Spleen (tissue), 11 donors: ENCODE results near the gene L1CAM. TPM values are rescaled to one million over a fixed set of nuclear protein-coding genes. Genes with fewer than 3 reads are reported as not detected.

ENCODE experiments used
- DNase-seq: peaks from one replicate; pipeline ENCODE4 v3.0.0-alpha.2; 2020
- H3K27ac ChIP-seq, 8 donors: fragments of 200-600 bp; sonication (generic) in 7 of 8; 1 replicate in 4 of 8; 2 replicates in 4 of 8; pipeline versions ENCODE4 v1.5.0 to v1.8.0; 2016 to 2021; ENCODE audit warnings: inconsistent platforms in 4 of 8, mild to moderate bottlenecking in 4 of 8, moderate library complexity in 1 of 8
- H3K27me3 ChIP-seq, 7 donors: fragments of 200-600 bp; sonication (generic) in 6 of 7; replicated peaks in 1 of 7; 1 replicate in 4 of 7; 2 replicates in 3 of 7; pipeline versions ENCODE4 v1.5.0 to v1.8.0; 2016 to 2021; ENCODE audit warnings: inconsistent platforms in 3 of 7, mild to moderate bottlenecking in 1 of 7
- H3K36me3 ChIP-seq, 6 donors: fragments of 200-600 bp; sonication (generic) in 5 of 6; 1 replicate in 4 of 6; 2 replicates in 2 of 6; pipeline versions ENCODE4 v1.5.0 to v1.8.0; 2016 to 2021; ENCODE audit warnings: inconsistent platforms in 2 of 6
- H3K4me1 ChIP-seq, 6 donors: fragments of 200-600 bp; sonication (generic) in 5 of 6; 1 replicate in 3 of 6; 2 replicates in 3 of 6; pipeline versions ENCODE4 v1.5.0 to v1.8.0; 2016 to 2021; ENCODE audit warnings: inconsistent platforms in 3 of 6
- H3K4me3 ChIP-seq, 8 donors: fragments of 200-600 bp; sonication (generic) in 7 of 8; 1 replicate in 4 of 8; 2 replicates in 4 of 8; pipeline versions ENCODE4 v1.5.0 to v1.8.0; 2016 to 2021; ENCODE audit warnings: inconsistent platforms in 4 of 8, mild to moderate bottlenecking in 4 of 8, moderate library complexity in 2 of 8
- H3K9me3 ChIP-seq, 8 donors: fragments of 200-600 bp; sonication (generic) in 7 of 8; 1 replicate in 4 of 8; 2 replicates in 4 of 8; pipeline versions ENCODE4 v1.5.0 to v1.8.0; 2016 to 2021; ENCODE audit warnings: inconsistent platforms in 4 of 8
- POLR2A ChIP-seq, 3 donors: fragments of 450-650 bp; IDR thresholded peaks; one replicate each; pipeline ENCODE4 v1.5.1; 2017; ENCODE audit warnings: antibody characterized with exemption in 3 of 3, mild to moderate bottlenecking in 1 of 3
- POLR2AphosphoS5 ChIP-seq, 3 donors: sonication (generic); formaldehyde crosslinking; IDR thresholded peaks; one replicate each; pipeline ENCODE4 v1.5.1; 2017; ENCODE audit warnings: antibody characterized with exemption in 3 of 3
- WGBS, 5 donors: extraction: QIAGEN DNeasy Blood & Tissue Kit in 3 of 5; methylation state at CpG; one replicate each; pipeline versions ENCODE4 v1.1.5 to v1.1.7; 2013 to 2018; 5-methylcytosine and 5-hydroxymethylcytosine counted together
- intact Hi-C: fragments of 100-400 bp; cut with DNase I; formaldehyde crosslinking; loops from one replicate; pipeline ENCODE4 v1.15.0; 2023; ENCODE audit warnings: low total_unique reads
- polyA plus RNA-seq, 3 donors: library from polyadenylated mRNA; stranded (reverse); fragments of 200-250 nt; gene quantifications; one replicate each; pipeline ENCODE4 v1.2.1, GENCODE V29; 2013
- total RNA-seq, 7 donors: library from RNA; depleted of rRNA in 3 of 7; stranded (reverse); fragments of >200 nt in 3 of 7; fragmentation: NEBNext Ultra II Directional in 4 of 7; extraction: Animal tissue kit (Norgen Biotek cat#: 25700) in 4 of 7; gene quantifications; one replicate each; pipeline versions ENCODE4 v1.1.0 to v1.2.1, GENCODE V29; 2016 to 2021
- TF ChIP-seq, protein P1 (sequence below), 11 experiments: fragments of 200-600 bp in 7 of 11; fragments of 450-650 bp in 4 of 11; sonication (generic) in 4 of 11; IDR thresholded peaks in 8 of 11; conservative IDR thresholded peaks in 3 of 11; 1 replicate in 7 of 11; 2 replicates in 4 of 11; pipeline versions ENCODE4 v1.4.0 to v1.8.0; 2016 to 2021; ENCODE audit warnings: antibody characterized with exemption in 11 of 11, inconsistent platforms in 4 of 11, mild to moderate bottlenecking in 1 of 11
- donor health status: healthy with polysubstance abuse.
- donor health status: DM: no; HTN: no; CAD: no; lungs with moderate emphysema.
- donor health status: DM: no; HTN: no; CAD: no.
- donor health status: Bipolar disorder and iron deficiency.
- donor health status: healthy.
- donor health status: DM: no; HTN: no; CAD: no.
- donor health status: DM: yes; HTN: yes; CAD: no.

L1CAM gene
- total and polyA plus RNA-seq, 10 donors = 1.2 to 5.1 (median 2.7) TPM

DNA sequence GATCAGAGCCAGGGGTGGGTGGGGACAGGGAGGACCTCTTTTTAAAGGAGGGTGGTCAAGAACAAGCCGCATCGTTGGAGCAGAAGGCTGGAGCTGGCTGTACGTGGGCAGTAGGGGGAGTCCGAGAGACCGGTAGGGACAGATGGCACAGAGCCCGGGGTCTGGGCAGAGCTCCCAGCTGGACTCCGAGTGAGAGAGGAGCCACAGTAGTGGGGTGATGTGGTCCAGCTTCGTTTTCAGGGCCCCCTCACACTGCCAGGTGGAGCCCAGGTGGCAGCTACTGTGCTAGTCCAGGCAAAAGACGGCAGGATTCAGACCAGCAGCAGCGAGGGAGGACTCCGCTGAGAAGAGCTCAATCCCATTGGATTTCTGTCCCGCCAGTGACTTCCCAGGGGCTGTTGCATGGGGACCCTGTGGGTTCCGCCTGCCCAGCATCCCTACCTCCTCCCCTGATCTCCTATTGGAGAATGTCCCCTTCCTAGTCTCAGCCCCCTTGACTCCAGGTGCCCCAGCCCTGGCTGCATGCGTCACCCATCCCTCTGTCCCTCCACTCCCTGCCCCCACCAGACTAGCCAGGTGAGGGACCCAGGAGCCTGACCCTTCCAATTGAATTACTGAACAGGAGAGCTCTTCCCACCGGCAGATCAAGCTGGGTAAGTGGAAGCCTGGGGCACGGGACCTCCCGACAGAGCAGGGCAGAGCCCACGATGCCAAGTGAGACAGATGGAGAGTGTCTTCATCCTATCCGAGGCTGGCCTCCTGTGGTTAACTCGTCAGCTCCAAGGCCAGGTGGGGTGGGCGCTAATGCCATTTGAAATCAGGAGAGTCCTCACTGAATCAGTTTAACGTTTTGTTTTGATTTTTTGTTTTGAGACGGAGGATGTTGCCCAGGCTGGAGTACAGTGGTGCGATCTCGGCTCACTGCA lies 37.2 kb upstream of the L1CAM start:
- Histone ChIP-seq H3K27me3 (peaks cover 0 to 18% (median 0%) of the 10 kb centered on the region in 7 donors), H3K36me3 (peaks cover 0 to 38% (median 13%) of the 10 kb centered on the region in 6 donors), H3K27ac (peak overlapping the region in 6 of 8 donors; percentile 32 to 99 (median 97)), H3K4me3 (peak overlapping the region in 5 of 8 donors; percentile 38 to 71 (median 55)), H3K4me1 (peaks cover 9 to 71% (median 65%) of the 10 kb centered on the region in 6 donors), H3K9me3 (no peaks in the 10 kb centered on the region)
- TF ChIP-seq, protein P1, sequence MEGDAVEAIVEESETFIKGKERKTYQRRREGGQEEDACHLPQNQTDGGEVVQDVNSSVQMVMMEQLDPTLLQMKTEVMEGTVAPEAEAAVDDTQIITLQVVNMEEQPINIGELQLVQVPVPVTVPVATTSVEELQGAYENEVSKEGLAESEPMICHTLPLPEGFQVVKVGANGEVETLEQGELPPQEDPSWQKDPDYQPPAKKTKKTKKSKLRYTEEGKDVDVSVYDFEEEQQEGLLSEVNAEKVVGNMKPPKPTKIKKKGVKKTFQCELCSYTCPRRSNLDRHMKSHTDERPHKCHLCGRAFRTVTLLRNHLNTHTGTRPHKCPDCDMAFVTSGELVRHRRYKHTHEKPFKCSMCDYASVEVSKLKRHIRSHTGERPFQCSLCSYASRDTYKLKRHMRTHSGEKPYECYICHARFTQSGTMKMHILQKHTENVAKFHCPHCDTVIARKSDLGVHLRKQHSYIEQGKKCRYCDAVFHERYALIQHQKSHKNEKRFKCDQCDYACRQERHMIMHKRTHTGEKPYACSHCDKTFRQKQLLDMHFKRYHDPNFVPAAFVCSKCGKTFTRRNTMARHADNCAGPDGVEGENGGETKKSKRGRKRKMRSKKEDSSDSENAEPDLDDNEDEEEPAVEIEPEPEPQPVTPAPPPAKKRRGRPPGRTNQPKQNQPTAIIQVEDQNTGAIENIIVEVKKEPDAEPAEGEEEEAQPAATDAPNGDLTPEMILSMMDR (IDR thresholded peaks at IDR 0.05 in 8 of 11, conservative IDR thresholded peaks at IDR 0.05 in 3 of 11) = peak in 9 of 11 experiments; percentile 25 to 54 (median 47)
- TF ChIP-seq POLR2AphosphoS5 (IDR thresholded peaks at IDR 0.05) = peak; percentile 9 to 20 (median 16)
- no peak for TF ChIP-seq POLR2A (IDR thresholded peaks at IDR 0.05)
- peak; percentile 86 for DNase-seq
- 40 to 64% (median 52%) methylated on average over 17 to 25 of the region's 25 CpGs for WGBS, 5 donors
- intact Hi-C loops = no loop called here

DNA sequence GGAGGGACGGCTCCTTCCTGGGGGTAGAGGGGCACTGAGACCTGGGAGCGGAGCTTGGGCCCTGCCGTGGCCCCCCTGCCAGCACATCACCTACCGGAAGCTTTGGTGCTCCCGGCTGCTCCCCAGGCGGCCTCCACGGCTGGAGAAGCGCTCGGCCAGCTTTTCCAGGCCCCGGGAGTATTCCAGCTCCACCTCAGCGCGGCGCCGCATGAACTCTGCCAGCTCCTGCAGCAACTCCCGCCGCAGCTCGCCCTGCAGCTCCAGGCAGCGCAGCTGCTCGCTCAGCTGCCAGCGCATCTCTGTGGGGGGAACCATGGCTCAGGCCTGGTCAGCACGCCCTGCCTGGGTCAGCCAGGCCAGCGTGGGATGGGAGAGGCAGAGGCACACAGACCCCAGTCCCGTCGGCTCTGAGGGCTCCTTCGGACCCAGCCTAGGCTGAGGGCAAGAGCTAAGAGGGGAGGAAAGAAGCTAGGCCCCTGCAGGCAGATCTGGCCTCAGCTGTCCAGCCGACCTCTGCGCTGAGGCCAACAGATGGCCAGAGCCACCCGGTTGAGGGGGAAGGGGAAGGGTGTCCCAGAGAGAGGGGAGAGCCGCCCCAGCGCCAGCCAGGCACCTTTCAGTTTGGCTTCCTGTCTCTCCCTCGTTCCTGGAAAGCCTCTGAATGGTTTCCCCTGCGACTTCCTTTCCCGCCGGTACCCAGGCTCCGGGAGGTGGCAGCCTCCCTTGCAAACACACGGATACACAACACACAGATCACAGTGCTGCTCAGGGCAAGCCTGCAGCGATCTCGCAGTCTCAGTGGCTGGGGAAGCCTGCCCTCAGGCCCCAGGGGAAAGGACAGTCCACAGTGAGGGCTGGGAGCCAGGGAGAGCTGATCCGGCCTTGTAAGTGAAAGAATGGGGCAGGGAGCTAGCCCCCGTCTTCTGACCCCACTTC lies 35.8 kb upstream of the L1CAM start:
- WGBS, 5 donors = 44 to 63% (median 53%) methylated on average over 18 to 40 of the region's 40 CpGs; no CpG with 5 or more reads in 1 of the 5 donors
- H3K27ac ChIP-seq = peak overlapping the region in 6 of 8 donors; percentile 22 to 99 (median 97)

DNA sequence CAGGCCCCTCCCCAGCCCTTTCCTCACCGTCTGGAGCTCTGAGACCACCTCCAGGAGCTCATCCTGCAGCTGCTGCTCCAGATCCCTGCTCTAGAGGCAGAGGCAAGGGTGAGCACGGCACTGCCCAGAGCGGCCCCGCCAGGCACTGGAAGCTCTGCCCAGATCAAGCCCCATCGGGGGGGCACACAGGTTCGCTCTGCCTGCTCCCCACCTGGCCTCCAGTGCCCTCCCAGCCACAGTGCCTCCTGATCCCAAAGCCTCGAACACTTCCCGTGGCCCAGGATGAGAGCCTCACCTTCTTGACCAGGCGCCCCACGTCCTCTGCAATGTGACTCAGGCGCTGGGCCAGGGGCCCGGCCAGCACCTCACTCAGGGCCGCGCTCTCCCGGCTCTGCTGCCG lies 35.1 kb upstream of the L1CAM start:
- intact Hi-C loops = no loop called here
- H3K9me3 ChIP-seq = no peaks in the 10 kb centered on the region
- 60 to 90% (median 83%) methylated on average over 1 to 16 of the region's 16 CpGs for WGBS, 5 donors
- peaks cover 9 to 55% (median 51%) of the 10 kb centered on the region in 6 donors for H3K4me1 ChIP-seq
- peaks cover 0 to 59% (median 17%) of the 10 kb centered on the region in 6 donors for H3K36me3 ChIP-seq
- H3K27me3 ChIP-seq = peaks cover 0 to 18% (median 0%) of the 10 kb centered on the region in 7 donors
- no peak for DNase-seq
- H3K27ac ChIP-seq = peak overlapping the region in 3 of 8 donors; percentile 96 to 99 (median 99)
- no peak for TF ChIP-seq POLR2A (IDR thresholded peaks at IDR 0.05)
- TF ChIP-seq, protein P1 (IDR thresholded peaks at IDR 0.05 in 8 of 11, conservative IDR thresholded peaks at IDR 0.05 in 3 of 11) = no peak
- TF ChIP-seq POLR2AphosphoS5 (IDR thresholded peaks at IDR 0.05) = peak in 1 of 3 donors; percentile 1
- H3K4me3 ChIP-seq = peak overlapping the region in 1 of 8 donors; percentile 71

More for the DNA sequence above, 35.8 kb upstream of the L1CAM start:
- Histone ChIP-seq H3K4me3 (peak overlapping the region in 3 of 8 donors; percentile 4 to 71 (median 11)), H3K4me1 (peaks cover 9 to 61% (median 55%) of the 10 kb centered on the region in 6 donors), H3K9me3 (no peaks in the 10 kb centered on the region), H3K36me3 (peaks cover 0 to 52% (median 17%) of the 10 kb centered on the region in 6 donors), H3K27me3 (peaks cover 0 to 18% (median 0%) of the 10 kb centered on the region in 7 donors)
- peak; percentile 81 for DNase-seq
- TF ChIP-seq POLR2A (IDR thresholded peaks at IDR 0.05) (no peak), POLR2AphosphoS5 (IDR thresholded peaks at IDR 0.05) (peak in 2 of 3 donors; percentile 44)
- TF ChIP-seq, protein P1 (IDR thresholded peaks at IDR 0.05 in 8 of 11, conservative IDR thresholded peaks at IDR 0.05 in 3 of 11) = no peak
- intact Hi-C loops = no loop called here
